GM18909 (cell line): ENCODE data around the gene NOP56.
A peak's percentile ranks its signal among the peaks of the same experiment; 100 is the strongest.

ENCODE experiments used
- ATAC-seq: cut with Tn5 transposase; IDR thresholded peaks from one replicate; pipeline ENCODE4 v1.9.1; 2021; ENCODE audit warnings: mild to moderate bottlenecking; ENCODE audit not compliant: unreplicated experiment, poor library complexity

The NOP56 gene

DNA sequence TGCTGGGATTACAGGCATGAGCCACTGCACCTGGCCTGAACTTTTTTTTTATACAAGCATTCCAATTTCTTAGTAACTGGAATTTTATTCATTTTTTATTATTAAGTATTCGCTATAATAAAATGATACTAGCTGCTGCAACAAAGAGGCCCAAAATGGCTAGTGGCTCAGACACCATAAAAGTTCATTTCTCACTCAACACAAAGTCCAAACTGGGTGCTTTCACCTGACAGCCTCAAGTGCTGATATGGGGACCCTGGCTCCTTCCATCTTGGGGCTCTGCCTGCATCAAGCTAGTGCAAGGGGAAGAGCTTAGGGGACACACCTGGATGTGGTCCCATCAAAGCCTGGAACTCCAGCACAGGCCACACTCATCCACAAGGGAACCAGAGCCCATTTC is 12.2 kb upstream of the NOP56 start:
- no peak for ATAC-seq

GRCh38 chr20:2640899-2641298 is 11.5 kb upstream of the NOP56 start:
- no peak for ATAC-seq

DNA sequence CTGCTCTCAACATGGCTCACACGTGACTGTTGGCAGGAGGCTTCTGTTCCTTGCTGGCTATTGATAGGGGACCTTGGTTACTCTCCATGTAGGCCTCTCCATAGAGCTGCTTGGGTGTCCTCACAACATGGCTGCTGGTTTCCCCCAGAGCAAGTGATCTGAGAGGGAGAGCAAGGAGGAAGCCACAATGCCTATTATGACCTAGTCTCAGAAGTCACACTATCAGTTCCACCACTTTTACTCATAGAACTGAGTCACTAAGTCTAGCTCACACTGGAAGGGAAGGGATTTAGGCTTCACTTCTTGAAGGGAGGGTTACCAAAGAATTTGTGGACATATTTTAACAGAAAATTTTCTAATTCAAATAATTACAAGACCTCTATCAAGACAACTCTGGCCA is 8.7 kb upstream of the NOP56 start:
- ATAC-seq: no peak

DNA sequence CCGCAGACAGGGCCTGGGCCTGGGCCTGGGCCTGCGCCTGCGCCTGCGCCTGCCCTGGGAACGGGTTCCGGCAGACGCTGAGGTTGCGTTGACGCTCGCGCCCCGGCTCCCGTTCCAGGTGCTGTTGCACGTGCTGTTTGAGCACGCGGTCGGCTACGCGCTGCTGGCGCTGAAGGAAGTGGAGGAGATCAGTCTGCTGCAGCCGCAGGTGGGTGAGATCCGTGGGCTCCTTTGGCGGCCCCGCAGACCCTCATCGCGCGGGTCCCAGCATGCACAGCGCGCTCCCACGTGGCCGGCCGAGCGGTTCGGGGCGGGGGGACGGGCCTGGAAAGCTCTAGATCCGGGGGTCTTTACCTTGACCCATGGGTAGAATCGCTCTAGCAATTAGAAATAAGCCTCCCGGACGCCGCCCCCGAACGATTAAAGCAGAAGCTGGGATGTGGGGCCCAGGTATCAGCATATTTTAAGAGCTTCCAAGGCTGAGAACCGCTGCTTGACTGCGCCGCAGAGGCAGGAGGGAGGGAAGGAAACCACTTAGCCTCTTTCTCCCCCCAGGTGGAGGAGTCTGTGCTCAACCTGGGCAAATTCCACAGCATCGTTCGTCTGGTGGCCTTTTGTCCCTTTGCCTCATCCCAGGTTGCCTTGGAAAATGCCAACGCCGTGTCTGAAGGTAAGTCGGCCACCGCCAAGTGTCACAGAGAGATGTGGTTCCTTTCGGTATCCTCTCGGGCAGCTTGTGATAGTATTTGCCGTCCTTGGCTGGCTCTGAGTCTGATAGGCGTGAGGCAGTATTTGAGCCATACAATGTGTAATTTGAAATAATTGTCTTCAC is 508 bp downstream of the NOP56 start:
- ATAC-seq: peak; percentile 39

DNA sequence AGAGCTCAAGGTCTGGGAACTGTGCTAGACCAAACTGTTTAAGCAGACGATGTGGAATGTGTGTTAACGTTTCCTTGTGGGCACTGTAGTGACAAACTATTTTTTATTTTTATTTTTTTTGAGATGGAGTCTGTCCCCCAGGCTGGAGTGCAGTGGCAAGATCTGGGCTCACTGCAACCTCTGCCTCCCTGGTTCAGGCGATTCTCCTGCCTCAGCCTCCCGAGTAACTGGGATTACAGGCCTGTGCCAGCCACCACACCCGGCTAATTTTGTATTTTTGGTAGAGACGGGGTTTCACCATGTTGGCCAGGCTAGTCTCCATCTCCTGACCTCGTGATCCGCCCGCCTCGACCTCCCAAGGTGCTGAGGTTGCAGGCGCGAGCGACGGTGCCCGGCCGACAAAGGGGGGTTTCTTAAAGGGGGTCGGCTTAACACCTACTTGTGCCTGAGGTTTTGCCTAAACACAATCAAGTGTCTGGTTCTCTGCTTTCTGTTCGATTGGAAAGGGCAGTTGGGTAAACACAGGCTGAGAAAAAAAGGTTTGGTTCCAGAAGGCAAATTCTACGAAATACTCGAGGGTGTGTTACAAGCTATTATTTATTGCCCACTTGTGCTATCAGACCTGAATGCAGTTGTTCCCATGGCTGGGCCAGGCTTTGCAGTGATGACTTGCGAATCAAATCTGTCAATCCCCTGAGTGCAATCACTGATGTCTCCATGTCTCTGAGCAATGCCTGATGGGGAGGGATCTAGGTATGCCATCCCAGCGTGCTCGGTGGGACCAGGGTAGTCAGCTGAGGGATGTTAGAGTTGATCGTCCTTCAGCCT is 1.3 kb downstream of the NOP56 start:
- no peak for ATAC-seq

GRCh38 chr20:2654384-2654822 is 2.0 kb downstream of the NOP56 start:
- ATAC-seq: no peak

DNA sequence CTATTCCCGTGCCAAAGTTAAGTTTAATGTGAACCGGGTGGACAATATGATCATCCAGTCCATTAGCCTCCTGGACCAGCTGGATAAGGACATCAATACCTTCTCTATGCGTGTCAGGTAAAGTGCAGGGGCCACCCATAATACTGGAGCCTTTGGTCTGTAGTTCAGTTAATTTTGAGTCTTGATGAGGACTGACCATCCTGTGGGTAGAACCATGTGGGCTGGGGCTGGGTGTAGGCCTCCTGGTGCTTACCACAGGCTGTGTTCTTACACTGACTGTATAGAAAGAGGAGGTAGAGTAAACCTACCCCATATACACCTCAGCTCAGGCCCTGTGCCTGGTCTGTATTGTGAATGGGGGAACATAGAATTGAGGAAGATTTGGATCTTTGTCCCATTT is 2.4 kb downstream of the NOP56 start:
- ATAC-seq: no peak

- ATAC-seq: no peak
Measured at GRCh38 chr20:2655331-2656116, 3.1 kb downstream of the NOP56 start.

DNA sequence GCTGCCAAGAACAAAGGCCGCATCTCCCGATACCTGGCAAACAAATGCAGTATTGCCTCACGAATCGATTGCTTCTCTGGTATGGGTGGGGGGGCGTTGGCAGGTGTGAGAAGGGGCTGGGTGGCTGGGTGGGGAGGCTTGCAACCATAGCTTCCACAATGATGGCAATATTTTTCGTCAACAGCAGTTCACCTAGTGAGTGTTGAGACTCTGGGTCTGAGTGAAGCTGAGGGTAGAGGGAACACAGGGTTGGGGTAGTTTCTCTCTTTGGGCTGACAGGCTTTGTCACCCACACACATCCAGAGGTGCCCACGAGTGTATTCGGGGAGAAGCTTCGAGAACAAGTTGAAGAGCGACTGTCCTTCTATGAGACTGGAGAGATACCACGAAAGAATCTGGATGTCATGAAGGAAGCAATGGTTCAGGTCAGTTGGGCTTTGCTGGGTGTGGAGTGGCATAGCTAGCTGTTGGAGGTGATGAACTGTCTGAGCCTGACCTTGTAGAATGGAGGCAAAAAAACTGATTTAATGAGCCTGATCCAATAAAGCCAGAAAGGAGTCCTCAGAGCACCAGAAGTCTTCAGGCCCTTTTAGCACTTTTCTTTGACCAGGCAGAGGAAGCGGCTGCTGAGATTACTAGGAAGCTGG is 4.2 kb downstream of the NOP56 start:
- no peak for ATAC-seq

DNA sequence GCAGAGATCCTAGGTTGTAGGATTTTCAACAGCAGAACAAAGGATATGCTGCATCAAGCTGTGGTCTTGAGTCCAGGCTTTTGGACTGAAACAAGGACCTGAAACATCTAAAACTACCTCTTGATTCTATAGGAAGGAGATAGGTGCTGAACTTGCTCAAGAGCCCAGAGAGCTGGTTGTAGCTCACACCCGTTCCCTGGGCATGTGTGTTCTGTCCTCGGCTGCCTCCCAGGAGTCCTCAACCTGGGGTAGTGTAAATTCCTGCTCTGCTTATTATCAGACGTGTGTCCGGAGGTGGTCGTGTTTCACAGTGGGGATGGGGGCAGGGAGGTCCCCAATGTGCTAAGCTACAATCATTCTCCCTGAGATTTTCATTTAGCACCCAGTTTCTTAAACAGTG is 4.8 kb downstream of the NOP56 start:
- ATAC-seq: no peak

- ATAC-seq: no peak
Measured at GRCh38 chr20:2657674-2658073, 5.2 kb downstream of the NOP56 start.

DNA sequence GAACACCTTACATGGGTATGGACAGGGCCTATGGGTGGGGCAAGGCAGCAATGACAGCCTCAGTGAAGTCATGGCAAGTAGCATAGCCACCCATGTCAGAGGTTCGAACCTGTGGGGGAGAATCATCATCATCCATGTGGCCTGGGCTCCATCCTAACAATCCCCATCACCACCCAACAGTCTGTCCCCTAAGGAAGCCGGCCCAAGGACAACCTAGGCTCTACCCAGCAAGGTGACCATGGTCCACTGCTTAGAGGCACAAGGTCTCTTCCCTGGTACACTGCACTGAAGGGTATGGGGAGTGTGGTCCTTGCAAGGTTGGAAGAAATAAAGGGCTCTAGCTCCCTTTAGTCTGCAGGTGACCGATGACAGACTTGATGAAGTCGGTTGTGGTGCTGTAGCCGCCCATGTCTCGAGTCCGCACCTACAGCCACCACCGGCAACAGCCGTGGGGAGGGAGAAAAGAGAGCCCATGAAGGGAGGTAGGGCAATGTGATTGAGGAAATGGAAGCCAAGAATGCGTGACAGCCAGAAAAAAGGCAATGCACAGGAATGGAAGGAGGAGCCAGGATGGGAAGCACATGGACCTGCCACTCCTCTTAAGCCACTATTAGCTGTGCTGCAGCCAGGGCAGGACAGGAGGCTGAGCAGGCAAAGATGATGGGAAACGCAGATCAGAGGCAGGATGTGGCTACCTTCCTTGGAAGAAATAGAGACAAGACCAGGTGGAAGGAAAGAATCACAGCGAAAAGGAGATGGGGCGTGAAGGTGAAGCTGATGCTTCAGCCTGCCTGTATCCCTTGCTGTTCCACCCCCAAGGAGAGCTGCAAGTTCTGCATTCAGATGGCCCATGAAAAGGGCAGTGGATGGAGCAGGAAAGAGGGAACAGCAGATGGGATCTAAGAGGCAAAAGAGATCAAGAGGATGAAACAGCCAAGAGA is 6.3 kb downstream of the NOP56 start:
- no peak for ATAC-seq

GRCh38 chr20:2659547-2659946 is 7.1 kb downstream of the NOP56 start:
- no peak for ATAC-seq

- ATAC-seq: no peak
Measured at GRCh38 chr20:2663364-2663886, 11.0 kb downstream of the NOP56 start.

- ATAC-seq: peak; percentile 92
Measured at GRCh38 chr20:2663887-2664719, 11.7 kb downstream of the NOP56 start, which contains the start of gene IDH3B. Gene IDH3B, minus strand, starts transcription at chr20:2664216. Its CDS starts 28 bp downstream, at chr20:2664188.

DNA sequence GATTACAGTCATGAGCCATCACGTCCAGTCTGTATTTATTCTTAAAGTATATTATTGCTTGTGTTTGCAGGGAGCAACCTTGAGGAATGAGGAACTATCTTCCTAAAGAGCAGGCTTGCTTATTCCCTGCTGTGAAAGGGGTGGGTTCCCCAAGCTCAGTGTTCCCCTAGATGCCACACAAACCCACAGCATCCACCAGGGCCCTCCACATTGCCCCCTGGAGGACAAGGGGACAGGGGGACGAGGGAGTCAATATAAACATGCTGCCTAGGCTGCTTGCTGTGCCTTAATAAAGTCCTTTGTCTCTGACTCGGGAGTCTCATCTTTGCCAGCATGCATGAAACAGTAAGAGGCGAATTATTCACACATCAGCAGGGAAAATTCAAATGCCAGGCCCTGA is 19.5 kb downstream of the NOP56 start:
- ATAC-seq: no peak

DNA sequence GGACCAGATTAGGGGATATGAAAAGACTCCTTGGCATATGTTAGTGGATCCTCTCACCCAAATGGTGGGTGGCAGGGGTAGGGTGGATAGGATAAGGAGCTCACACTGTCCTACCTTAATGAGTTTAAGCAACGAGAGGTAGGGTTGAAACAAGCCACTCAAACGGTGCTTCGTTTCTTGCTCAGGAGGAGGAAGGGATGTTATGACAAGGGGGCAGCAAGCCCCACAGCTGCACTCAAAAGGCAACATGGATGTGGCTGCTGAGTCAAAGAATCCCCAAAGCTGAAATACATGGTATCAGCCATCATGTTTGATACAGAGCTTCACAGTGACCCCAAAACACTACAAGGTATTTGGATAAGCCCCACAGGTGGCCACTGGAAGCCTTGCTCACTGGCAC is 20.0 kb downstream of the NOP56 start:
- ATAC-seq: no peak

DNA sequence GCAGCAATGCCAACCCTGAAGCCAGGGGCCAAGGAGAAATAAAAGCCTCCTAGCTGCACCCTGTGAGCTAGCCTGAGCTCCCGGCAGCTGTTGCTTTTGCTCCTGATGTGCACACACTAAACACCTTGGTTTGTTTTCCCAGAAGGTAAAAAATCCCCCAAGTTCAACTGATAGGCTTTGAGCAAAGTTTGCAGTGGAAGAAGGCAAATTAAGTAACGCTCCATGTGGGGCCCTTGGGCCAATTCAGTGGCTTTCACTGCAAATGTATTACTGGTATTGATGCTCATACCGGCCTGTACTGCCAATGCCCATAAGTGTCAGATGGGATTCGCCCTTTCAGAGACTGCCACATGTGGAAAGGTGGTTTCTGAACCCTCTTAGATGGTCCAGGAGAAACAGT is 21.0 kb downstream of the NOP56 start:
- no peak for ATAC-seq
